Smooth muscle cell of the brain vasculature (primary cell): ENCODE data around the gene YDJC.
"Not testable (repeated sequence)": the region's sequence is repeated elsewhere in the genome, so short reads cannot be mapped to it uniquely, and the experiment has no call there.

Experiments
- DNase-seq: peaks from one replicate; pipeline ENCODE4 v3.0.0-alpha.2; 2012; ENCODE audit warnings: low read depth, low spot score

YDJC gene, protein sequence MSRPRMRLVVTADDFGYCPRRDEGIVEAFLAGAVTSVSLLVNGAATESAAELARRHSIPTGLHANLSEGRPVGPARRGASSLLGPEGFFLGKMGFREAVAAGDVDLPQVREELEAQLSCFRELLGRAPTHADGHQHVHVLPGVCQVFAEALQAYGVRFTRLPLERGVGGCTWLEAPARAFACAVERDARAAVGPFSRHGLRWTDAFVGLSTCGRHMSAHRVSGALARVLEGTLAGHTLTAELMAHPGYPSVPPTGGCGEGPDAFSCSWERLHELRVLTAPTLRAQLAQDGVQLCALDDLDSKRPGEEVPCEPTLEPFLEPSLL

DNA sequence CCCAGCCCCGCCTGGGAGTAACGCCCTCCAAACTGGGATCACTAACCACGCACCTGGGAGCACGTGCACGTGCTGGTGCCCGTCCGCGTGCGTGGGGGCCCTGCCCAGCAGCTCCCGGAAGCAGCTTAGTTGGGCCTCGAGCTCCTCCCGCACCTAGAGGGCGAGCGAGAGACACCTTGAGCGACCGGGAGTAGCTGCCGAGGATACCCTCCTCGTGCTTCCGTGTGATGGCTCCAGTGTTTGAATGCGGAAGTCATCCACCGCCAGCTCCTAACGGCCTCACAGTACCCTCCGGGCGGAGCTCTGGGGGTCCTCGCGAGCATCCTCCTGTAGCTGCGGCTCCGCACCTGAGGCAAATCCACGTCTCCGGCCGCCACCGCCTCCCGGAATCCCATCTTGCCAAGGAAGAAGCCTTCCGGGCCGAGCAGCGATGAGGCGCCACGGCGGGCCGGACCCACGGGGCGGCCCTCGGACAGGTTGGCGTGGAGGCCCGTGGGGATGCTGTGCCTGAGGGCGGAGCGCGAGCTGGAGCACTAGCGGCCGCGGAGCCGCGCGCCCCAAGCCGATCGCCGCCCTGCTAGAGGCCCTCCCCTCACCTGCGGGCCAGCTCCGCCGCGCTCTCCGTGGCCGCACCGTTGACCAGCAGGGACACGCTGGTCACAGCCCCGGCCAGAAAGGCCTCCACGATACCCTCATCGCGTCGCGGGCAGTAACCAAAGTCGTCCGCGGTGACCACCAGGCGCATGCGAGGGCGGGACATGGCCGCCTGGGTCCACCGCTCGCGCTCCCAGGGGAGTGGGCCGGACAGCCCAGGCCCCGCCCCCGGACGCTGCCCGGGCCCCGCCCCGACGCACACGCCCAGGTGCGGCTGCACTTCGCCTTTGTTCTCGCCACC is at the start of gene YDJC:
TSS of gene YDJC (minus strand) at position 768 of the 895 bp plus-strand sequence. CDS start at position 760, 8 bp downstream.
- peak; percentile 75 for DNase-seq

- DNase-seq: no peak
Measured at GRCh38 chr22:21679383-21679782, 49.6 kb upstream of the YDJC start.

GRCh38 chr22:21678842-21679241 is 49.0 kb upstream of the YDJC start:
- DNase-seq: not testable (repeated sequence)

- peak; percentile 21 for DNase-seq
Measured at GRCh38 chr22:21677606-21678443, 48.0 kb upstream of the YDJC start.

GRCh38 chr22:21674638-21675245 is 44.9 kb upstream of the YDJC start:
- no peak for DNase-seq

DNA sequence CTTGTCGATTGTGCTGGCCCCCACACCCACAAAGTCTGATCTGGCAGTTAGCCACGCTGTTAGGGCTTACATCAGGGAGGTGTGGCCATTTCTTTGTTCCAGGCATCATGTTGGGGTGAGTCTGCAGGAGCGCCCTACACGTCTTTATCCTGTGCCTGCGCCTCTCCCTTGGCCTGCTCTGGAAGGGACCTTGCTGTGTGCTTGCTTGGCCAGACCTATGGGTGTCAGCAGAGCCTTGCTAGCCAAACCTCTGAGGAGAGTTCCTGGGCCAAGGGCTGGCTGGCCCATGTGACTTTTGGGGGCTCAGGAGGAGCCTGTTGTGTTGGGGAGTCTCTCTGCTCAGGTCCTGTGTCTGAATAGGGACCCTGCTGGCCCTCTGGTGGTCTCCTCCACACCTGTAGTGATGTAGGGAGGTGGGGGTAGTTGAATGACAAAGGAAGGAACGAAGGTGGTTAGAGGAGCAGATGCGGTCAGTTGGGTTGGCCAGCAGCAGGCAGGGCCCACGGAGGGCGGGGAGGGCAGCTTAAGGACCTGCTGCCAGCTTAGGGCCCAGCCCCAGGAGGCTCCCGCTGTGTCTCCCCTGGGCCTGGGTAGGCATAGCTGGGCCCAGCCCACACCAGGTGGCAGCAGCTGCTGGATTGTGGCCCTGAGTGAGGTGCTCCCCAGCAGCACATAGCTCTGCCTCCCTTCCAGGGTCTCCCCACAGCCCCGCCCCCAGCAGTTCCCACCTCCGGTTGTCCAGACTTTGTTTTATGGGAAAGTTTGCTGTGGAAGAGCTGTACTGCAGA is 43.9 kb upstream of the YDJC start:
- no peak for DNase-seq

DNA sequence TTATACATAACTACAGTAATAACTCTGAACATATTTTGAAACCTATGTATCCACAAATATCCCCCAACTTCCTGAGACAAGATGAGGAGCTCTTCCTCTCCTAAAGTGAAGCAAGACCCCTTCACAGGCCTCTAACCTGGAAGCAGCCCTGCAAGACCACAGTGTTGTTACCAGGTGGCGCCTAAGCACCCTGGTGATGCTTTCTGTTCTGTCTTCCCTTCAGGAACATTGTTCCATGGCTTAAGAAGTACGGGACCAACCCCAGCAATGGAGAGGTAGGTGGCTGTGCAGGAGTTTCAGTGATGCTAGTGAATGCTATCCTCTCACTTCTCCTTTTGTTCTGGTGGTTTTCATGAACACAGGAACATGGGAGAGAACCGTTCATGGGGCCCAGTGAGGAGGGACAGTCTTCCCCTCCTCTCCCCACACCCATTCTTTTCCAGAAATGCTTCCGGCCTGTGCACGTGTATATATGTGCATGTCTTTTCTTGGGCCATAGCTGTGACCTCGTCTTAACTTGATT is 42.3 kb upstream of the YDJC start:
- DNase-seq: no peak

- no peak for DNase-seq
Measured at GRCh38 chr22:21669026-21669425, 39.2 kb upstream of the YDJC start.

DNA sequence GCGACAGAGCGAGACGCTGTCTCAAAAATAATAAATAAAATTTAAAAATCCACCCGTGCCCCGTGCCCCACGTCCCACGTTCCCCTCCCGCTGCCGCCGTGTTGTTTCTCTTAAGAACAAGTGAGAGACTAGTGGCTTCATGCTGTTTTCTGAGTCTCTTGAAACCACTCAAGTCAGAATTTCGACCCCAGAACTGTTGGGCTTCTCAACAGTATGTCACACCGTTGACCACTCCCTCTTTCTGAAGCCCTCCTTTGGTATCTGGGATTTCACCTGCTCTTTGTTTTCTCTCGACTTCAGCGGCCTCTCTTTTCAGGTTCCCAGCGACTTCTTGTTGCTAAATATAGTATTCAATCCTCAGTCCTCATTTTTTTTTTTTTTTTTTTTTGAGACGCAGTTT is 37.0 kb upstream of the YDJC start:
- DNase-seq: no peak

DNA sequence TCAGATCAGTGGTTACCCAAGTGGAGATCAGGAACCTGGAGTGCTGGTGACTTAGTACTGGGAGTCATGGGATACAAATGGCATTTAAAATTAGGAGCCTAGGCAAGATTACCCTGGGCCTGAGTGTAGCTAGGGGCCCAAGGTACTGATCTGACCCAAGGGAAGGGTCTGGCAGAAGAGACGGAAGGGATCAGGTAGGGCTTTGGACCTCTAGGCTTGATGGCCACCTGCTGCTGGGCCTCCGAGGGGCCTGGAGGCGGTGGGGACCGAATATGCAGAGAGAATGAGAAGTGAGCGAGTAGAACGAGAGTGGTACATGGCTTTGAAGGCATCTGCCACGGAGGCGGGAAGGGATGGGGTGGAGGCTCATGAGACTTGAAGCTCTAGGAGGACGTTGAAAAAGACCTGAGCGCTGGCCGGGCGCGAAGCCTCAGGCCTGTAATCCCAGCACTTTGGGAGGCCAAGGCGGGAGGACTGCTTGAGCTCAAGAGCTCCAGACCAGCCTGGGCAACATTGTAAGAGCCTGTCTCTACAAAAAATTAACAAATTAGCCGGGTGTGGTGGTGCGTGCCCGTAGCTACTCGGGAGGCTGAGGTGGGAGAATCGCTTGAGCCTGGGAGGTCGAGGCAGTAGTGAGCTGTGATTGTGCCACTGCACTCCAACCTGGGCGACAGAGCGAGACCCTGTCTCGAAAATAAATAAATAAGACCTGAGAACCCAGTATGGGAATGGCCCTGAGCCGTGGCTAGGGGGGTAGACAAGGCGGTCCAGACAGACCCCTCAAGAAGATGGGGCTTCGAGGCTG is 35.4 kb upstream of the YDJC start:
- no peak for DNase-seq

DNA sequence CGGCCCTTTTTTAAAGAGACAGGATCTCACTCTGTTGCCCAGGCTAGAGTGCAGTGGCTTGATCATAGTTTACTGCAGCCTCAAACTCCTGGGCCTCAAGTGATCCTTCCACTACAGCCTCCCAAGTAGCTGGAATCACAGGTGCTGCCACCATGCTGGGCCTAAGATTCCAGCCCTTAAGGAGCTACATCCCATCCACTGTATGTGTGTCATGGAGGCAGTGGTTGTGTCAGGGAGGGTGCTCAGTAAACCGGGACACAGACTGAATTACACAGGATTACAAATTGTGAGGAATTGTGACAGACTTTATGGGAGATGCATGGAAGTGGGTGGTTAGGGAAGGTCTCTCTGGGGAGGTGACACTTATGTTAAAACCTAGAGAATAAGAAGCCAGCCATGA is 33.9 kb upstream of the YDJC start:
- no peak for DNase-seq

DNA sequence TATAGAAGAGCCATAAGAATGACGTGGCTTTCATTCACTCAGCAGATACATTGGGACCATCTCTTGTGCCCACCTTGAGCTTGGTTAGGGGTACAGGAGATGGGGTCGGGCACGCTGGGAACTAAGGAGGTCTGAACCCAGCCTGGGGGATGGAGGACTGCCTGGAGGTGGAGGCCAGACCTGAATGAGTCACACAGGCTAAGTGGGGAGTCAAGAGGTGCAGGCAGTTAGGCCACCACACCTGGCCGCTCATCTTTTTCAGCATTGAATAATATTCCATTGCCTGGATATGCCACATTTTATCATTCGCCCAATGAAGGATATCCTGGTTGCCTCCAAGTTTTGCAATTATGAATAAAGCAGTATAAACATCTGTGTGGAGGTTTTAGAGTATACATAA is 32.2 kb upstream of the YDJC start:
- no peak for DNase-seq

DNA sequence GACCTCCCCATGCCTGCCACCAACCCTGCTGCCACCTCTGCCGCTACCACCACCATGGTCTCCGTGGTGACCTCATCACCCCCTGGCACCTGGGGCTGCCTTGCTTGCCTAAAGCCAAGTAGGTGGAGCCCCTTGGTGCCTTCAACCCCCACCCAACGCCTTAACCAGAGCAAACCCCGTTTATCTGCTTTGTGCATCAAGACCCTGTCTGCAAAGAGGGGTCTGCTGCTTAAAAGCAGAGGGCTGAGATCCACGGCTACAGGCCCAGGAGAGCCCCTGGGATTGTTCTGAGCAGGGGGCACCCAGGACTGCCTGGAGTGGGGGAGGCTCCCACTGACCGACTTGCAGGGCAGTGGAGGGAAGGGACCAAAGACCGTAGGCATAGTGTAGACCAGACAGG is 31.1 kb upstream of the YDJC start:
- DNase-seq: no peak

GRCh38 chr22:21659864-21660525 is 30.2 kb upstream of the YDJC start:
- DNase-seq: no peak

GRCh38 chr22:21657360-21658032 is 27.7 kb upstream of the YDJC start:
- DNase-seq: no peak

DNA sequence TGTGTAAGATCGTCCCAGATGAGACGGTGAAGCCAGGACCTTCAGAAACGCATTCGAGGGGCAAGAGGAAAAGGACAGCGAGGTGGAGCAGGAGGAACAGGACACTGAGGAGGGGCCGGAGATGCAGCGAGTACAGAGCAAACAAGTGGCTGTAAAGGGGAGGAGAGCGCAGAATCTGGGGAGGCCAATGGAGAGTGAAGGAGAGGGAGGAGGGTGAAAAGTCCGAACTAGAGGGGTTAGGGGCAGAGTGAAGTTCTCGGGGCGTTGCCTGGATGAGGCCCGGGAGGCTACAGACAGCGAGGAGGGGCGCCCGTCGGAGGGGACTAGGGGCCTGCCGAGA is 27.2 kb upstream of the YDJC start:
- DNase-seq: no peak

- no peak for DNase-seq
Measured at GRCh38 chr22:21652547-21653545, 23.0 kb upstream of the YDJC start.
